ENCODE results near the gene RHCE. TPM values are rescaled to one million over a fixed set of nuclear protein-coding genes. Genes with fewer than 3 reads are reported as not detected.
"Not testable (repeated sequence)": the region's sequence is repeated elsewhere in the genome, so short reads cannot be mapped to it uniquely, and the experiment has no call there.

RHCE gene
- polyA plus RNA-seq, 3 donors = 0.47 TPM; not detected in 2

DNA sequence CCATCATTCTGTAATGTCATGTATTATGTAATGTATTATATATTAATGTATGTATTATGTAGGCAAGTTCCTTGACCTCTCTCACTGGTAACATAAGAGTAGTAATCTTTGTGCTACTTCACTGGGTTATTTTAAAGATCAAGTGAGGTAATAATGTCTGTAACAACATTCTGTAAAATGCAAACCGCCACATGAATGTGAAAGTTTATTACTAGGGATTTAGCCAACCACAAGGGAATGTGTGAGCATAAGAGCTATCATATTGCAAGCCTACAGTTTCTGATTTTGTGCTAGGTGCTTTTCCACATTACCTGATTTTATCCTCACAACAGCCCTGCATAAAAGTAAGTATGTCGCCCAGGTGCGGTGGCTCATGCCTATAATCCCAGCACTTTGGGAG is 96.2 kb downstream of the RHCE start:
- DNase-seq; H3K9ac ChIP-seq (ENCODE audit: insufficient read depth, low read length, poor library complexity, severe bottlenecking); H4K20me1 ChIP-seq (ENCODE audit: insufficient read depth, low read length); H3K9me3 Mint-ChIP-seq; H3K4me3 Mint-ChIP-seq; H2AFZ ChIP-seq (ENCODE audit: insufficient read depth, low read depth, low read length, poor library complexity, severe bottlenecking); H3K27me3 Mint-ChIP-seq (ENCODE audit: low read depth in 3 of 3); H3K4me1 ChIP-seq (ENCODE audit: control insufficient read depth in 1 of 2, insufficient read depth in 2 of 2, low read length in 2 of 2); intact Hi-C loops (cut with micrococcal nuclease); H3K27ac Mint-ChIP-seq; H3K36me3 ChIP-seq (replicated peaks in 1 of 2; ENCODE audit: control insufficient read depth in 1 of 2, insufficient read depth in 2 of 2, low read length in 2 of 2); H3K4me2 ChIP-seq (replicated peaks; ENCODE audit: extremely low read depth, low read length, poor library complexity, severe bottlenecking); H3K79me2 ChIP-seq (ENCODE audit: insufficient read depth, low read length); H3K4me1 Mint-ChIP-seq; H3K27ac ChIP-seq (ENCODE audit: low read depth in 1 of 2, low read length in 2 of 2); H3K27me3 ChIP-seq (ENCODE audit: control insufficient read depth in 2 of 2, insufficient read depth in 2 of 2, low read length in 2 of 2); H3K4me3 ChIP-seq (replicated peaks in 1 of 3; ENCODE audit: low read depth in 2 of 3, low read length in 3 of 3); H3K9me3 ChIP-seq (replicated peaks in 1 of 2; ENCODE audit: control insufficient read depth in 1 of 2, insufficient read depth in 1 of 2, low read length in 2 of 2): not testable (repeated sequence)
- WGBS (ENCODE audit: insufficient coverage) = no CpG with 5 or more reads among the region's 3 CpGs
- H3K36me3 Mint-ChIP-seq = peaks cover 3 to 14% of the 10 kb centered on the region in 2 donors

DNA sequence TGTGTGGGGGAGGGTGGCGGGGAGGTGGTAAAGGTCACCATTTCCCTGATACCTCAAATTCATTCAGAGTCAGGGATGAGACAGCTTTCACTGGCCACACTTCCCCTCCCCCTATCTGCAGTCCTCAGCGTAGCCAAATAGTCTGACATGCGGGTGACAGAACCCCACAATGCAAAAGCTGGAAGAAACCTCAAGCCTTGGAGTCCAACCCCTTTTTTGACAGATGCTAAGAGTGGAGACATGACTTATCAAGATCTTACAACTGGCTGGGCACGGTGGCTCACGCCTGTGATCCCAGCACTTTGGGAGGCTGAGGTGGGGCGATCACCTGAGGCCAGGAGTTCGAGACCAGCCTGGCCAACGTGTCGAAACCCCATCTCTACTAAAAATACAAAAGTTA is 98.5 kb downstream of the RHCE start:
- H3K27me3 ChIP-seq (ENCODE audit: control insufficient read depth in 2 of 2, insufficient read depth in 2 of 2, low read length in 2 of 2); H3K4me1 Mint-ChIP-seq; H3K79me2 ChIP-seq (ENCODE audit: insufficient read depth, low read length); H4K20me1 ChIP-seq (ENCODE audit: insufficient read depth, low read length); H3K4me3 Mint-ChIP-seq; H3K9me3 Mint-ChIP-seq; H2AFZ ChIP-seq (ENCODE audit: insufficient read depth, low read depth, low read length, poor library complexity, severe bottlenecking); H3K9me3 ChIP-seq (replicated peaks in 1 of 2; ENCODE audit: control insufficient read depth in 1 of 2, insufficient read depth in 1 of 2, low read length in 2 of 2); intact Hi-C loops (cut with micrococcal nuclease); H3K4me3 ChIP-seq (replicated peaks in 1 of 3; ENCODE audit: low read depth in 2 of 3, low read length in 3 of 3); H3K36me3 ChIP-seq (replicated peaks in 1 of 2; ENCODE audit: control insufficient read depth in 1 of 2, insufficient read depth in 2 of 2, low read length in 2 of 2); H3K27me3 Mint-ChIP-seq (ENCODE audit: low read depth in 3 of 3); H3K9ac ChIP-seq (ENCODE audit: insufficient read depth, low read length, poor library complexity, severe bottlenecking); H3K27ac Mint-ChIP-seq; H3K4me1 ChIP-seq (ENCODE audit: control insufficient read depth in 1 of 2, insufficient read depth in 2 of 2, low read length in 2 of 2); H3K4me2 ChIP-seq (replicated peaks; ENCODE audit: extremely low read depth, low read length, poor library complexity, severe bottlenecking); DNase-seq; H3K27ac ChIP-seq (ENCODE audit: low read depth in 1 of 2, low read length in 2 of 2): not testable (repeated sequence)
- WGBS (ENCODE audit: insufficient coverage) = no CpG with 5 or more reads among the region's 9 CpGs
- peaks cover 12 to 26% of the 10 kb centered on the region in 2 donors for H3K36me3 Mint-ChIP-seq

DNA sequence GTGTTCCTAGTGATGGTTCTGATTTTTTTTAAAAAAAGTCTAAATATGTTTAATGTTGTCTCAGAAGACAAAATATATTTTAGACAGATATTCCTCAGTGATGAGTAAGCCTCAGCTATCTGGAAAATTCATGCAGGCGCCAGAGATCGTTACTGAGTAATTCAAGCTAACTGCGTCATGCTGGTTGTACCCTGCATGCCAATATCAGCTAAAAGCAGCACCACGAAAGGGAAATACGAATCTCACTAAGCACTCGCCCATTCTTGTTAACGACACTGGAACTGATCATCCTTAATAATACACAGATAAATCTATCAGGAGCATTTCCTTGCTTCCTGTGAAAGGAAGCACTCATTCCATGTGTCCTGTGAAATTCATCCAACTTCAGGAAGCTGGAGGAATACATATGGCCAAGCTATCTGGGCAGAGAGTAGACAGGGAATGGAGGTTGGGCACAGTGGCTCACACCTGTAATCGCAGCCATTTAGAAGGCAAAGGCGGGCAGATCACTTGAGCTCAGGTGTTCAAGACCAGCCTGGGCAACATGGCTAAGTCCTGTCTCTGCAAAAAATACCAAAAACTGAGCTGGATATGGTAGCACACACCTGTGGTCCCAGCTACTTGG is 100.2 kb downstream of the RHCE start:
- 100% methylated on average over 1 of the region's 9 CpGs for WGBS (ENCODE audit: insufficient coverage)
- H3K9me3 Mint-ChIP-seq; H3K27ac Mint-ChIP-seq; intact Hi-C loops (cut with micrococcal nuclease); H4K20me1 ChIP-seq (ENCODE audit: insufficient read depth, low read length); H3K27ac ChIP-seq (ENCODE audit: low read depth in 1 of 2, low read length in 2 of 2); H3K4me2 ChIP-seq (replicated peaks; ENCODE audit: extremely low read depth, low read length, poor library complexity, severe bottlenecking); H3K4me1 ChIP-seq (ENCODE audit: control insufficient read depth in 1 of 2, insufficient read depth in 2 of 2, low read length in 2 of 2); H2AFZ ChIP-seq (ENCODE audit: insufficient read depth, low read depth, low read length, poor library complexity, severe bottlenecking); H3K4me3 ChIP-seq (replicated peaks in 1 of 3; ENCODE audit: low read depth in 2 of 3, low read length in 3 of 3); H3K9me3 ChIP-seq (replicated peaks in 1 of 2; ENCODE audit: control insufficient read depth in 1 of 2, insufficient read depth in 1 of 2, low read length in 2 of 2); H3K4me1 Mint-ChIP-seq; DNase-seq; H3K79me2 ChIP-seq (ENCODE audit: insufficient read depth, low read length); H3K27me3 Mint-ChIP-seq (ENCODE audit: low read depth in 3 of 3); H3K36me3 ChIP-seq (replicated peaks in 1 of 2; ENCODE audit: control insufficient read depth in 1 of 2, insufficient read depth in 2 of 2, low read length in 2 of 2); H3K27me3 ChIP-seq (ENCODE audit: control insufficient read depth in 2 of 2, insufficient read depth in 2 of 2, low read length in 2 of 2); H3K9ac ChIP-seq (ENCODE audit: insufficient read depth, low read length, poor library complexity, severe bottlenecking); H3K4me3 Mint-ChIP-seq: not testable (repeated sequence)
- H3K36me3 Mint-ChIP-seq = peaks cover 17 to 31% of the 10 kb centered on the region in 2 donors

DNA sequence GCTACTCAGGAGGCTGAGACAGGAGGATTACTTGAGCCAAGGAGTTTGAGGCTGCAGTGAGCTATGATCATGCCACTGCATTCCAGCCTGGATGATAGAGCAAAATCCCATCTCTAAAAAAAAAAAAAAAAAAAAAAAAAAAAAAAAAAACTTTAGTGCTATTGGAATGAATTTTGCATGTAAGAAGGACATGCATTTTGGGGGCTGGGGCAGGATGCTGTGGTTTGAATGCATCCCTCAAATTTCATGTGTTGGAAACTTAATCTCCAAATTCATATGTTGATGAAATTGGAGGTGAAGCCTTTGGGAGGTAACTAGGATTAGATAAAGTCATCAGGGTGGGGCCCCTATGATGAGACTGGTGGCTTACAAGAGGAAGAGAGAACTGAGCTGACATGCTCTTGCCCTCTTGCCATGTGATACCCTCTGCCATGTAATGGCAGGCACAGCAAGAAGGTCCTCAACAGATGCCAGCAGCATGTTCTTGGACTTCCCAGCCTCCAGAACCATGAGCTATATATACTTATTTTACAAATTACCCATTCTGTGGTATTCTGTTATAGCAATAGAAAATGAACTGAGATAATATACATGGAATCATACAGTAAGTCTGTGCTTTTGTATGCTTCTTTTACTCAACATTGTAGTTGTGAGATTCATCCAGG is 107.7 kb downstream of the RHCE start:
- H3K4me2 ChIP-seq (replicated peaks; ENCODE audit: extremely low read depth, low read length, poor library complexity, severe bottlenecking); H3K27me3 Mint-ChIP-seq (ENCODE audit: low read depth in 3 of 3); H3K4me3 Mint-ChIP-seq; H3K79me2 ChIP-seq (ENCODE audit: insufficient read depth, low read length); intact Hi-C loops (cut with micrococcal nuclease); H3K4me1 ChIP-seq (ENCODE audit: control insufficient read depth in 1 of 2, insufficient read depth in 2 of 2, low read length in 2 of 2); H3K27ac ChIP-seq (ENCODE audit: low read depth in 1 of 2, low read length in 2 of 2); H3K9me3 ChIP-seq (replicated peaks in 1 of 2; ENCODE audit: control insufficient read depth in 1 of 2, insufficient read depth in 1 of 2, low read length in 2 of 2); H3K4me3 ChIP-seq (replicated peaks in 1 of 3; ENCODE audit: low read depth in 2 of 3, low read length in 3 of 3); H3K36me3 ChIP-seq (replicated peaks in 1 of 2; ENCODE audit: control insufficient read depth in 1 of 2, insufficient read depth in 2 of 2, low read length in 2 of 2); H3K9ac ChIP-seq (ENCODE audit: insufficient read depth, low read length, poor library complexity, severe bottlenecking); H3K27ac Mint-ChIP-seq; H2AFZ ChIP-seq (ENCODE audit: insufficient read depth, low read depth, low read length, poor library complexity, severe bottlenecking); H4K20me1 ChIP-seq (ENCODE audit: insufficient read depth, low read length); DNase-seq; H3K27me3 ChIP-seq (ENCODE audit: control insufficient read depth in 2 of 2, insufficient read depth in 2 of 2, low read length in 2 of 2): not testable (repeated sequence)
- Mint-ChIP-seq H3K4me1 (peaks cover 14% of the 10 kb centered on the region), H3K36me3 (peaks cover 30 to 42% of the 10 kb centered on the region in 2 donors), H3K9me3 (peaks cover 0 to 17% (median 8%) of the 10 kb centered on the region in 7 donors)

Measured in CD14-positive monocyte (primary cell).